HepG2 (cell line): Measurements from ENCODE around the gene SNX3. TPM values are rescaled to one million over a fixed set of nuclear protein-coding genes. Genes with fewer than 3 reads are reported as not detected.
A peak's percentile ranks its signal among the peaks of the same experiment; 100 is the strongest.

Experiments used
- ATF6 ChIP-seq: sonication (generic); formaldehyde crosslinking; conservative IDR thresholded peaks from 2 replicates; pipeline ENCODE4 v1.4.0; 2020; ENCODE audit warnings: missing genetic modification reagents
- CCAR2 ChIP-seq: fragments of 200-400 bp; formaldehyde crosslinking; optimal IDR thresholded peaks from 2 replicates; pipeline ENCODE3; 2018; ENCODE audit warnings: low read depth, mild to moderate bottlenecking, low read length, moderate library complexity
- CCDC6 ChIP-seq: sonication (generic); formaldehyde crosslinking; IDR thresholded peaks from 2 replicates; pipeline ENCODE4 v1.8.1; 2022; ENCODE audit warnings: mild to moderate bottlenecking, missing genetic modification reagents, moderate library complexity
- CREB1 ChIP-seq, 2 experiments: fragments of 450-650 bp in 1 of 2; IDR thresholded peaks; 2 replicates each; pipeline ENCODE4 v1.6.1; 2016 to 2017; ENCODE audit warnings: control low read depth in 1 of 2, mild to moderate bottlenecking in 1 of 2, missing compliant biosample characterization in 1 of 2, missing genetic modification characterization in 1 of 2
- CREM ChIP-seq, 2 experiments: sonication (generic) in 1 of 2; formaldehyde crosslinking in 1 of 2; IDR thresholded peaks; 2 replicates each; pipeline versions ENCODE4 v1.4.0 to v1.6.1; 2016 to 2020; ENCODE audit warnings: antibody characterized with exemption in 1 of 2, mild to moderate bottlenecking in 1 of 2, missing genetic modification reagents in 1 of 2
- HNRNPH1 ChIP-seq: fragments of 200-400 bp; formaldehyde crosslinking; optimal IDR thresholded peaks from 2 replicates; pipeline ENCODE3; 2017; ENCODE audit warnings: mild to moderate bottlenecking, low read depth, low read length
- ISX ChIP-seq: sonication (generic); formaldehyde crosslinking; conservative IDR thresholded peaks from 2 replicates; pipeline ENCODE4 v1.5.0; 2020; ENCODE audit warnings: missing genetic modification reagents
- PAF1 ChIP-seq: IDR thresholded peaks from 2 replicates; pipeline ENCODE4 v1.6.1; 2016; ENCODE audit warnings: missing genetic modification reagents, missing compliant biosample characterization
- POLR2A ChIP-seq, 2 experiments: IDR thresholded peaks; 2 replicates each; pipeline ENCODE4 v1.6.1; 2011; ENCODE audit warnings: low read depth in 2 of 2, low read length in 2 of 2, mild to moderate bottlenecking in 1 of 2, moderate library complexity in 1 of 2; ENCODE audit not compliant: insufficient read depth in 1 of 2
- PREB ChIP-seq: sonication (generic); formaldehyde crosslinking; IDR thresholded peaks from 2 replicates; pipeline ENCODE4 v1.4.0; 2020; ENCODE audit warnings: missing genetic modification reagents
- RCOR2 ChIP-seq: IDR thresholded peaks from 2 replicates; pipeline ENCODE4 v1.6.1; 2016; ENCODE audit warnings: missing biosample characterization, missing genetic modification reagents
- REL ChIP-seq: sonication (generic); formaldehyde crosslinking; conservative IDR thresholded peaks from 2 replicates; pipeline ENCODE4 v1.8.0; 2022; ENCODE audit warnings: mild to moderate bottlenecking, missing genetic modification reagents, moderate library complexity
- SMARCC2 ChIP-seq: fragments of 450-650 bp; IDR thresholded peaks from 2 replicates; pipeline ENCODE4 v1.6.1; 2017; ENCODE audit warnings: antibody characterized with exemption, mild to moderate bottlenecking
- TFAP4 ChIP-seq: sonication (generic); IDR thresholded peaks from 2 replicates; pipeline ENCODE4 v1.6.1; 2016; ENCODE audit warnings: low read depth, borderline replicate concordance
- TFE3 ChIP-seq: IDR thresholded peaks from 2 replicates; pipeline ENCODE4 v1.6.1; 2016
- ZNF136 ChIP-seq: sonication (generic); formaldehyde crosslinking; IDR thresholded peaks from 2 replicates; pipeline ENCODE4 v1.8.1; 2022; ENCODE audit warnings: low read depth, mild to moderate bottlenecking, moderate library complexity, missing genetic modification reagents
- ZNF451 ChIP-seq: sonication (generic); formaldehyde crosslinking; IDR thresholded peaks from 2 replicates; pipeline ENCODE4 v1.5.0; 2020; ENCODE audit warnings: mild to moderate bottlenecking, missing genetic modification reagents
- ZNF574 ChIP-seq: sonication (generic); formaldehyde crosslinking; IDR thresholded peaks from 2 replicates; pipeline ENCODE4 v1.4.0; 2020; ENCODE audit warnings: missing genetic modification reagents
- ZNF652 ChIP-seq: IDR thresholded peaks from 2 replicates; pipeline ENCODE4 v1.6.1; 2016; ENCODE audit warnings: low read depth, borderline replicate concordance
- ZNF670 ChIP-seq: sonication (generic); formaldehyde crosslinking; IDR thresholded peaks from 2 replicates; pipeline ENCODE4 v1.8.0; 2022; ENCODE audit warnings: mild to moderate bottlenecking, missing genetic modification reagents, borderline replicate concordance
- ZSCAN25 ChIP-seq: sonication (generic); formaldehyde crosslinking; IDR thresholded peaks from 2 replicates; pipeline ENCODE4 v1.8.0; 2022; ENCODE audit warnings: mild to moderate bottlenecking, missing genetic modification reagents
- polyA plus RNA-seq, 8 experiments: library from polyadenylated mRNA; depleted of rRNA in 3 of 8; stranded (reverse) in 7 of 8; unstranded in 1 of 8; fragments of >200 nt; fragmentation: Illumina TruSeq in 4 of 8; extraction: Trizol in 4 of 8; gene quantifications; 2 replicates each; pipeline versions ENCODE4 v1.2.1 to v1.2.3, GENCODE V29; 2011 to 2016; ENCODE audit warnings: low read depth in 4 of 8, missing spikeins in 1 of 8, mixed read lengths in 1 of 8; ENCODE audit not compliant: insufficient read depth in 1 of 8
- total RNA-seq, 5 experiments: library from RNA; depleted of rRNA; stranded (reverse); fragments of >200 nt; fragmentation: Illumina TruSeq; extraction: Trizol; gene quantifications; 2 replicates each; pipeline ENCODE4 v1.2.3, GENCODE V29; 2016; ENCODE audit warnings: low read depth in 1 of 5

The SNX3 gene
- total and polyA plus RNA-seq, 2 of the 13 experiments (the other 11 are each of a cell fraction or from before 2014, with no cell fraction given), result 84.9 to 226 TPM

GRCh38 chr6:108260809-108261569 lies at the start of gene SNX3 (continued):
- TF ChIP-seq TFE3 (CRISPR knock-in tag) (peak; percentile 99), ZNF652 (no peak), ZNF451 (CRISPR knock-in tag) (peak; percentile 69; the same call in 1 of the 2 replicates), SMARCC2 (no peak), ZNF670 (CRISPR knock-in tag) (peak; percentile 82; the same call in 1 of the 2 replicates), POLR2A (IDR thresholded peaks at IDR 0.05; ENCODE audit: insufficient read depth in 1 of 2, low read depth in 2 of 2, low read length in 2 of 2) (peak; percentile 61 to 85), TFAP4 (no peak; the same call in 1 of the 2 replicates), ZSCAN25 (CRISPR knock-in tag) (no peak), PAF1 (CRISPR knock-in tag) (no peak), ZNF574 (peak; percentile 98), CREM (IDR thresholded peaks at IDR 0.05) (no peak; the same call in 1 of the 2 replicates), CREM (CRISPR knock-in tag; IDR thresholded peaks at IDR 0.05) (no peak), CCAR2 (no peak), PREB (CRISPR knock-in tag) (no peak), ISX (CRISPR knock-in tag) (no peak), CREB1 (IDR thresholded peaks at IDR 0.05) (peak; percentile 20), CREB1 (CRISPR knock-in tag; IDR thresholded peaks at IDR 0.05) (no peak), HNRNPH1 (no peak), RCOR2 (CRISPR knock-in tag) (no peak), ATF6 (CRISPR knock-in tag) (0 out of 2 replicates have a peak, but pooled peaks have one; percentile 72), ZNF136 (CRISPR knock-in tag) (peak; percentile 68; the same call in 1 of the 2 replicates), REL (CRISPR knock-in tag) (0 out of 2 replicates have a peak, but pooled peaks have one; percentile 47), CCDC6 (CRISPR knock-in tag) (peak; percentile 33; the same call in 1 of the 2 replicates)
